Prostate gland (tissue), 1 donor: Measurements from ENCODE around the gene APOD.

Experiments
- POLR2A ChIP-seq: fragments of 450-650 bp; IDR thresholded peaks from one replicate; pipeline ENCODE4 v1.6.1; 2016; ENCODE audit warnings: antibody characterized with exemption, mild to moderate bottlenecking
- POLR2AphosphoS5 ChIP-seq: sonication (generic); formaldehyde crosslinking; IDR thresholded peaks from one replicate; pipeline ENCODE4 v1.6.1; 2017; ENCODE audit warnings: antibody characterized with exemption

- TF ChIP-seq POLR2A (no peak), POLR2AphosphoS5 (no peak)
Observed at GRCh38 chr3:195554458-195554857, 29.3 kb downstream of the APOD start.
